ENCODE measurements around the gene PRDX6. TPM values are rescaled to one million over a fixed set of nuclear protein-coding genes. Genes with fewer than 3 reads are reported as not detected.

Gene PRDX6, protein sequence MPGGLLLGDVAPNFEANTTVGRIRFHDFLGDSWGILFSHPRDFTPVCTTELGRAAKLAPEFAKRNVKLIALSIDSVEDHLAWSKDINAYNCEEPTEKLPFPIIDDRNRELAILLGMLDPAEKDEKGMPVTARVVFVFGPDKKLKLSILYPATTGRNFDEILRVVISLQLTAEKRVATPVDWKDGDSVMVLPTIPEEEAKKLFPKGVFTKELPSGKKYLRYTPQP
- 100 to 1,000 TPM in 5 of 6 donors, 10 to 100 TPM in 1; 94.3 to 330 (median 212) TPM for total RNA-seq

DNA sequence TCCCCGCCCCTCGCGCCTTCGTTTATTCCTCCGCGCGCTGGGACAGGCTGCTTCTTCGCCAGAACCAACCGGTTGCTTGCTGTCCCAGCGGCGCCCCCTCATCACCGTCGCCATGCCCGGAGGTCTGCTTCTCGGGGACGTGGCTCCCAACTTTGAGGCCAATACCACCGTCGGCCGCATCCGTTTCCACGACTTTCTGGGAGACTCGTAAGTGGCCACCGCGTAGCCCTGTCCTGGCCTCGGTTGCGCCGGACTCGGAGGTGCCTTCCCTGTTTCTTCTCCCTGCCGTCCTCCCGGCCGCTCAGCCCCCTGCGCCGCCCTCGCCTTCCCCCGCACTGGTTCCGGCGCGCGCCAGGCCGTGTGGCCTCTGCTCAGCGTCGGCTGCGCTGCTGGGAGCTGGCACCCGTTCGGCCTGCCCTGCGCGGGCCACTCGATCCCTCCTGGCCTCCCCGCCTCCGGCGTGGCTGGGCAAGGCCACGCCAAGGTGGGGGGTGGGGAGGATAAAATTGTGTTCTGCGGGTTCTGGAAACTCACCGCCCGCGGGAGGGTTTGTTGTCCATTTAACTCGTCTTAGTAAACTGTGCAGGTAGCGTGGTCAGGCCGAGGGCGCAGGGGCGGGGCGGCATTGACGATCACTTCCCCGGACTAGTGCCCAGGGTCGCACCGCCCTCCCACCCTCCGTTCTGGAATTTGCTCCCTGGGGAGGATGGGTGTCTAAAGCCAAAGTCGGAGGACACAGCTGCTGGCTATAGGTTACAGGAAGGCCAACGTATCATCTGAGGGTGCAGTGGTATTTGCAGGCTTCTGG lies at the start of gene PRDX6:
TSS of gene PRDX6 (plus strand) at position 50 of the 808 bp plus-strand sequence. CDS start at position 113, 63 bp downstream.
- H3K4me3 ChIP-seq = peak within 1 kb of the TSS; percentile 76 to 92 (median 79)
- ATAC-seq (ENCODE audit: low FRiP score in 2 of 2) = peak; percentile 72 to 74
- H3K27ac ChIP-seq = peak within 1 kb of the TSS; percentile 96 to 98 (median 98)
- no peaks in the 10 kb centered on the region for H3K27me3 ChIP-seq
- 0 to 1% methylated on average over 5 to 52 of the region's 69 CpGs for WGBS, 2 donors
- H3K4me1 ChIP-seq = peaks cover 32 to 53% (median 48%) of the 10 kb centered on the region in 4 donors
- no peaks in the 10 kb centered on the region for H3K9me3 ChIP-seq
- H3K36me3 ChIP-seq = peaks cover 14 to 25% (median 16%) of the 10 kb centered on the region in 4 donors
- peak; percentile 54 to 93 for DNase-seq
- TF ChIP-seq POLR2A (IDR thresholded peaks at IDR 0.05) (peak in 2 of 4 donors; percentile 76 to 82), EP300 (IDR thresholded peaks at IDR 0.05) (no peak), POLR2AphosphoS5 (IDR thresholded peaks at IDR 0.05) (peak; percentile 84 to 97)
- TF ChIP-seq, protein P1, sequence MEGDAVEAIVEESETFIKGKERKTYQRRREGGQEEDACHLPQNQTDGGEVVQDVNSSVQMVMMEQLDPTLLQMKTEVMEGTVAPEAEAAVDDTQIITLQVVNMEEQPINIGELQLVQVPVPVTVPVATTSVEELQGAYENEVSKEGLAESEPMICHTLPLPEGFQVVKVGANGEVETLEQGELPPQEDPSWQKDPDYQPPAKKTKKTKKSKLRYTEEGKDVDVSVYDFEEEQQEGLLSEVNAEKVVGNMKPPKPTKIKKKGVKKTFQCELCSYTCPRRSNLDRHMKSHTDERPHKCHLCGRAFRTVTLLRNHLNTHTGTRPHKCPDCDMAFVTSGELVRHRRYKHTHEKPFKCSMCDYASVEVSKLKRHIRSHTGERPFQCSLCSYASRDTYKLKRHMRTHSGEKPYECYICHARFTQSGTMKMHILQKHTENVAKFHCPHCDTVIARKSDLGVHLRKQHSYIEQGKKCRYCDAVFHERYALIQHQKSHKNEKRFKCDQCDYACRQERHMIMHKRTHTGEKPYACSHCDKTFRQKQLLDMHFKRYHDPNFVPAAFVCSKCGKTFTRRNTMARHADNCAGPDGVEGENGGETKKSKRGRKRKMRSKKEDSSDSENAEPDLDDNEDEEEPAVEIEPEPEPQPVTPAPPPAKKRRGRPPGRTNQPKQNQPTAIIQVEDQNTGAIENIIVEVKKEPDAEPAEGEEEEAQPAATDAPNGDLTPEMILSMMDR (IDR thresholded peaks at IDR 0.05) = peak in 2 of 6 experiments; percentile 4 to 36

- WGBS, 2 donors = 11% methylated on average over 15 of the region's 15 CpGs
- Histone ChIP-seq H3K4me1 (peaks cover 21 to 27% (median 23%) of the 10 kb centered on the region in 4 donors), H3K9me3 (no peaks in the 10 kb centered on the region), H3K36me3 (no peaks in the 10 kb centered on the region), H3K27ac (peak overlapping the region; percentile 73 to 82 (median 78)), H3K4me3 (peak overlapping the region in 2 of 4 donors; percentile 16 to 32), H3K27me3 (no peaks in the 10 kb centered on the region)
- peak; percentile 75 to 87 for DNase-seq
- TF ChIP-seq, protein P1 (IDR thresholded peaks at IDR 0.05) = peak; percentile 30 to 70 (median 41)
- TF ChIP-seq POLR2A (IDR thresholded peaks at IDR 0.05) (peak in 1 of 4 donors; percentile 41), POLR2AphosphoS5 (IDR thresholded peaks at IDR 0.05) (peak; percentile 55 to 76), EP300 (IDR thresholded peaks at IDR 0.05) (peak in 2 of 4 donors; percentile 13 to 30)
- ATAC-seq (ENCODE audit: low FRiP score in 2 of 2) = peak; percentile 93 to 99
Measured at GRCh38 chr1:173429471-173430402, 47.4 kb upstream of the PRDX6 start.

- 1 to 3% methylated on average over 2 of the region's 2 CpGs for WGBS, 2 donors
- ATAC-seq (ENCODE audit: low FRiP score in 2 of 2) = no peak
- TF ChIP-seq EP300 (IDR thresholded peaks at IDR 0.05) = no peak
- TF ChIP-seq POLR2A (IDR thresholded peaks at IDR 0.05) = no peak
- no peak for TF ChIP-seq POLR2AphosphoS5 (IDR thresholded peaks at IDR 0.05)
- TF ChIP-seq, protein P1 (IDR thresholded peaks at IDR 0.05) = no peak
Measured at GRCh38 chr1:173430677-173431303, 46.3 kb upstream of the PRDX6 start.

More at GRCh38 chr1:173430677-173431303, 46.3 kb upstream of the PRDX6 start:
- H3K27me3 ChIP-seq = no peaks in the 10 kb centered on the region
- H3K9me3 ChIP-seq = no peaks in the 10 kb centered on the region
- no peak for DNase-seq
- H3K27ac ChIP-seq = peak overlapping the region; percentile 73 to 82 (median 78)
- no peaks in the 10 kb centered on the region for H3K36me3 ChIP-seq
- H3K4me3 ChIP-seq = no peak overlapping the region
- peaks cover 21 to 27% (median 23%) of the 10 kb centered on the region in 4 donors for H3K4me1 ChIP-seq

Measured in upper lobe of left lung (tissue), 6 donors.